HEK293 (cell line): Measurements from ENCODE around the gene MCEMP1.

Experiments used
- CTCF ChIA-PET: fragments of 350-600 bp; formaldehyde crosslinking; extraction: SDS; loops from one replicate; lab custom pipeline; 2021; ENCODE audit warnings: antibody characterized with exemption; lab: Yijun Ruan, JAX
- POLR2A ChIA-PET: fragments of 300-600 bp; formaldehyde crosslinking; extraction: SDS; loops from one replicate; lab custom pipeline; 2020; ENCODE audit warnings: antibody characterized with exemption, inconsistent platforms; lab: Yijun Ruan, JAX
- H3K27ac ChIP-seq: fragments of 200-500 bp; sonication (Bioruptor generic); 2 replicates; pipeline ENCODE4 v1.5.1; 2014; ENCODE audit warnings: low read depth, low read length, control low read depth, inconsistent platforms; ENCODE audit errors: extremely low read depth
- H3K36me3 ChIP-seq, 2 experiments: fragments of 200-500 bp in 1 of 2; sonication (Bioruptor generic) in 1 of 2; 1 replicate in 1 of 2; 2 replicates in 1 of 2; pipeline ENCODE4 v1.5.1; 2014 to 2017; ENCODE audit warnings: inconsistent platforms in 2 of 2, low read length in 2 of 2; ENCODE audit not compliant: control insufficient read depth in 2 of 2, insufficient read depth in 1 of 2
- H3K4me1 ChIP-seq: fragments of 200-500 bp; sonication (Bioruptor generic); 2 replicates; pipeline ENCODE4 v1.5.1; 2014; ENCODE audit warnings: mild to moderate bottlenecking, low read length, inconsistent platforms; ENCODE audit not compliant: control insufficient read depth, insufficient read depth
- H3K4me3 ChIP-seq: 2 replicates; pipeline ENCODE4 v1.5.1; 2011; ENCODE audit warnings: low read depth, mild to moderate bottlenecking, control low read depth, low read length, moderate library complexity
- H3K9me3 ChIP-seq: fragments of 200-500 bp; sonication (Bioruptor generic); 2 replicates; pipeline ENCODE4 v1.5.1; 2014; ENCODE audit warnings: low read depth, low read length, inconsistent platforms; ENCODE audit not compliant: control insufficient read depth, insufficient read depth
- BCL11A ChIP-seq: fragments of 450-650 bp; formaldehyde crosslinking; IDR thresholded peaks from 2 replicates; pipeline ENCODE4 v1.5.1; 2016; ENCODE audit warnings: low read depth, missing biosample characterization, missing genetic modification characterization
- HOXC10 ChIP-seq: sonication (generic); formaldehyde crosslinking; IDR thresholded peaks from 2 replicates; pipeline ENCODE4 v1.8.1; 2023; ENCODE audit warnings: mild to moderate bottlenecking, missing genetic modification reagents
- KLF7 ChIP-seq: fragments of 450-650 bp; formaldehyde crosslinking; IDR thresholded peaks from 2 replicates; pipeline ENCODE4 v1.5.1; 2016; ENCODE audit warnings: missing biosample characterization, missing genetic modification characterization, borderline replicate concordance
- KLF8 ChIP-seq: fragments of 450-650 bp; formaldehyde crosslinking; IDR thresholded peaks from 2 replicates; pipeline ENCODE4 v1.5.1; 2016; ENCODE audit warnings: missing biosample characterization, missing genetic modification characterization
- OSR2 ChIP-seq: fragments of 450-650 bp; formaldehyde crosslinking; IDR thresholded peaks from 2 replicates; pipeline ENCODE4 v1.5.1; 2016; ENCODE audit warnings: missing biosample characterization, missing genetic modification characterization
- PATZ1 ChIP-seq: fragments of 450-650 bp; formaldehyde crosslinking; IDR thresholded peaks from 2 replicates; pipeline ENCODE4 v1.5.1; 2016; ENCODE audit warnings: missing biosample characterization, missing genetic modification characterization
- SP2 ChIP-seq: fragments of 450-650 bp; formaldehyde crosslinking; IDR thresholded peaks from 2 replicates; pipeline ENCODE4 v1.5.1; 2016; ENCODE audit warnings: missing biosample characterization, missing genetic modification characterization
- SP7 ChIP-seq: fragments of 450-650 bp; formaldehyde crosslinking; IDR thresholded peaks from 2 replicates; pipeline ENCODE4 v1.5.1; 2016; ENCODE audit warnings: missing biosample characterization, missing genetic modification characterization
- TSHZ1 ChIP-seq: fragments of 450-650 bp; formaldehyde crosslinking; IDR thresholded peaks from 2 replicates; pipeline ENCODE4 v1.5.1; 2016; ENCODE audit warnings: missing biosample characterization, missing genetic modification characterization, borderline replicate concordance
- ZBTB26 ChIP-seq: fragments of 450-650 bp; formaldehyde crosslinking; optimal IDR thresholded peaks from 2 replicates; pipeline ENCODE3; 2016; ENCODE audit warnings: missing biosample characterization, mild to moderate bottlenecking, missing genetic modification characterization
- ZNF175 ChIP-seq: fragments of 450-650 bp; formaldehyde crosslinking; IDR thresholded peaks from 2 replicates; pipeline ENCODE4 v1.5.1; 2016; ENCODE audit warnings: missing biosample characterization, missing genetic modification characterization
- ZNF184 ChIP-seq: fragments of 450-650 bp; IDR thresholded peaks from 2 replicates; pipeline ENCODE4 v1.5.1; 2018; ENCODE audit warnings: missing biosample characterization, mild to moderate bottlenecking, missing genetic modification characterization
- ZNF239 ChIP-seq: fragments of 450-650 bp; formaldehyde crosslinking; IDR thresholded peaks from 2 replicates; pipeline ENCODE4 v1.5.1; 2016; ENCODE audit warnings: missing biosample characterization, missing genetic modification characterization
- ZNF311 ChIP-seq: fragments of 450-650 bp; formaldehyde crosslinking; IDR thresholded peaks from 2 replicates; pipeline ENCODE4 v1.5.1; 2017; ENCODE audit warnings: missing biosample characterization, missing genetic modification characterization, borderline replicate concordance
- ZNF350 ChIP-seq: fragments of 450-650 bp; formaldehyde crosslinking; IDR thresholded peaks from 2 replicates; pipeline ENCODE4 v1.5.0; 2017; ENCODE audit warnings: missing biosample characterization, mild to moderate bottlenecking, missing genetic modification characterization
- ZNF423 ChIP-seq: fragments of 450-650 bp; formaldehyde crosslinking; IDR thresholded peaks from 2 replicates; pipeline ENCODE4 v1.5.1; 2016; ENCODE audit warnings: missing biosample characterization, missing genetic modification characterization
- ZNF530 ChIP-seq: fragments of 450-650 bp; formaldehyde crosslinking; IDR thresholded peaks from 2 replicates; pipeline ENCODE4 v1.5.1; 2016; ENCODE audit warnings: low read depth, missing biosample characterization, missing genetic modification characterization
- ZNF623 ChIP-seq: fragments of 450-650 bp; formaldehyde crosslinking; IDR thresholded peaks from 2 replicates; pipeline ENCODE4 v1.5.1; 2016; ENCODE audit warnings: missing biosample characterization, missing genetic modification characterization
- ZNF645 ChIP-seq: fragments of 450-650 bp; formaldehyde crosslinking; IDR thresholded peaks from 2 replicates; pipeline ENCODE4; 2016; ENCODE audit warnings: missing biosample characterization, missing genetic modification characterization
- ZNF664 ChIP-seq: fragments of 450-650 bp; formaldehyde crosslinking; IDR thresholded peaks from 2 replicates; pipeline ENCODE4 v1.5.1; 2016; ENCODE audit warnings: missing biosample characterization, missing genetic modification characterization
- ZNF701 ChIP-seq: fragments of 450-650 bp; formaldehyde crosslinking; IDR thresholded peaks from 2 replicates; pipeline ENCODE4 v1.5.1; 2016; ENCODE audit warnings: missing biosample characterization, missing genetic modification characterization
- ZNF776 ChIP-seq: fragments of 450-650 bp; formaldehyde crosslinking; IDR thresholded peaks from 2 replicates; pipeline ENCODE4 v1.5.0; 2017; ENCODE audit warnings: missing biosample characterization, missing genetic modification characterization, borderline replicate concordance

The MCEMP1 gene

GRCh38 chr19:7652061-7652641 lies 24.7 kb upstream of the MCEMP1 start (continued):
- peak; percentile 92; the same call in 1 of the 2 replicates for TF ChIP-seq BCL11A
- no peak for TF ChIP-seq ZNF239 (tag by site-specific recombination)
- TF ChIP-seq ZNF184 (tag by site-specific recombination) = no peak
- TF ChIP-seq ZNF776 = no peak
- no peak for TF ChIP-seq ZNF350 (tag by site-specific recombination)
- no peak for TF ChIP-seq SP2
- TF ChIP-seq ZNF623 (tag by site-specific recombination) = no peak
- TF ChIP-seq HOXC10 (CRISPR knock-in tag) = no peak
- TF ChIP-seq ZNF423 (tag by site-specific recombination) = no peak
- no peak for TF ChIP-seq ZNF311 (tag by site-specific recombination)
- TF ChIP-seq TSHZ1 (tag by site-specific recombination) = peak; percentile 54; the same call in 1 of the 2 replicates
- TF ChIP-seq ZNF664 (tag by site-specific recombination) = no peak; the same call in 1 of the 2 replicates
- peak; percentile 63 for TF ChIP-seq PATZ1
- no peak for TF ChIP-seq ZNF645 (tag by site-specific recombination)
- peak; percentile 84 for TF ChIP-seq SP7 (tag by site-specific recombination)
- peak; percentile 18 for TF ChIP-seq ZBTB26 (tag by site-specific recombination)
- no peak for TF ChIP-seq ZNF175 (tag by site-specific recombination)
- TF ChIP-seq ZNF701 (tag by site-specific recombination) = no peak
- no peak for TF ChIP-seq ZNF530 (tag by site-specific recombination)
- TF ChIP-seq KLF8 (tag by site-specific recombination) = peak; percentile 48; the same call in 1 of the 2 replicates
- TF ChIP-seq, all 188 proteins: peak for 51

GRCh38 chr19:7654401-7654800 lies 22.5 kb upstream of the MCEMP1 start:
- CTCF ChIA-PET = interaction anchor here (0.7 to 2.6 kb wide), 3 partner anchors 86 to 198 kb away, joined by 3 to 8 read pairs (median 4); no protein-coding TSS in a partner anchor
- peak; percentile 40; the same call in 1 of the 2 replicates for TF ChIP-seq OSR2 (tag by site-specific recombination)
- TF ChIP-seq KLF7 = no peak
- no peaks in the 10 kb centered on the region for H3K4me1 ChIP-seq
- H3K27ac ChIP-seq = no peak overlapping the region
- POLR2A ChIA-PET = no interaction called here
- H3K36me3 ChIP-seq = no peaks in the 10 kb centered on the region
- H3K9me3 ChIP-seq = no peaks in the 10 kb centered on the region
- no peak overlapping the region for H3K4me3 ChIP-seq
